ENCODE data around the gene RAVER2.
"Not testable (repeated sequence)": the region's sequence is repeated elsewhere in the genome, so short reads cannot be mapped to it uniquely, and the experiment has no call there.

RAVER2 gene

GRCh38 chr1:64750092-64750491 is 5.2 kb downstream of the RAVER2 start:
- DNase-seq: no peak

GRCh38 chr1:64750875-64751274 is 6.0 kb downstream of the RAVER2 start:
- DNase-seq: no peak

GRCh38 chr1:64754173-64754572 is 9.3 kb downstream of the RAVER2 start:
- no peak for DNase-seq

GRCh38 chr1:64755361-64755760 is 10.5 kb downstream of the RAVER2 start:
- DNase-seq: no peak

GRCh38 chr1:64756770-64757169 is 11.9 kb downstream of the RAVER2 start:
- DNase-seq: no peak

GRCh38 chr1:64757213-64757612 is 12.3 kb downstream of the RAVER2 start:
- DNase-seq: no peak

GRCh38 chr1:64758233-64758632 is 13.4 kb downstream of the RAVER2 start:
- no peak for DNase-seq

- DNase-seq: no peak
Measured at GRCh38 chr1:64759968-64760367, 15.1 kb downstream of the RAVER2 start.

GRCh38 chr1:64765012-64765411 is 20.1 kb downstream of the RAVER2 start:
- DNase-seq: no peak

GRCh38 chr1:64765826-64766225 is 21.0 kb downstream of the RAVER2 start:
- DNase-seq: no peak

GRCh38 chr1:64766429-64766828 is 21.6 kb downstream of the RAVER2 start:
- DNase-seq: no peak

GRCh38 chr1:64769482-64769881 is 24.6 kb downstream of the RAVER2 start:
- no peak for DNase-seq

GRCh38 chr1:64769971-64770370 is 25.1 kb downstream of the RAVER2 start:
- no peak for DNase-seq

- not testable (repeated sequence) for DNase-seq
Measured at GRCh38 chr1:64773306-64773705, 28.4 kb downstream of the RAVER2 start.

- DNase-seq: no peak
Measured at GRCh38 chr1:64775113-64775512, 30.2 kb downstream of the RAVER2 start.

GRCh38 chr1:64782044-64782443 is 37.2 kb downstream of the RAVER2 start:
- DNase-seq: not testable (repeated sequence)

- DNase-seq: not testable (repeated sequence)
Measured at GRCh38 chr1:64782848-64783247, 38.0 kb downstream of the RAVER2 start.

- no peak for DNase-seq
Measured at GRCh38 chr1:64790832-64791487, 46.1 kb downstream of the RAVER2 start.

- DNase-seq: no peak
Measured at GRCh38 chr1:64798872-64799271, 54.0 kb downstream of the RAVER2 start.

GRCh38 chr1:64801851-64802523 is 57.1 kb downstream of the RAVER2 start:
- DNase-seq: no peak

GRCh38 chr1:64809309-64809708 is 64.4 kb downstream of the RAVER2 start:
- no peak for DNase-seq

GRCh38 chr1:64810001-64810400 is 65.1 kb downstream of the RAVER2 start:
- no peak for DNase-seq

GRCh38 chr1:64811131-64811530 is 66.3 kb downstream of the RAVER2 start:
- no peak for DNase-seq

- no peak for DNase-seq
Measured at GRCh38 chr1:64814427-64814826, 69.6 kb downstream of the RAVER2 start.

GRCh38 chr1:64817364-64817763 is 72.5 kb downstream of the RAVER2 start:
- not testable (repeated sequence) for DNase-seq
